Stimulated activated CD8-positive, alpha-beta memory T cell treated with anti-CD3 and anti-CD28 coated beads, Interleukin-4, amount 100 ng/mL, for 4 hours (primary cell): ENCODE data around the gene KCNN4.

ENCODE experiments used
- DNase-seq, 2 donors: peaks; one replicate each; pipeline ENCODE4 v3.0.0-alpha.2; 2020; ENCODE audit warnings: low read depth in 2 of 2, low spot score in 1 of 2

Gene KCNN4

DNA sequence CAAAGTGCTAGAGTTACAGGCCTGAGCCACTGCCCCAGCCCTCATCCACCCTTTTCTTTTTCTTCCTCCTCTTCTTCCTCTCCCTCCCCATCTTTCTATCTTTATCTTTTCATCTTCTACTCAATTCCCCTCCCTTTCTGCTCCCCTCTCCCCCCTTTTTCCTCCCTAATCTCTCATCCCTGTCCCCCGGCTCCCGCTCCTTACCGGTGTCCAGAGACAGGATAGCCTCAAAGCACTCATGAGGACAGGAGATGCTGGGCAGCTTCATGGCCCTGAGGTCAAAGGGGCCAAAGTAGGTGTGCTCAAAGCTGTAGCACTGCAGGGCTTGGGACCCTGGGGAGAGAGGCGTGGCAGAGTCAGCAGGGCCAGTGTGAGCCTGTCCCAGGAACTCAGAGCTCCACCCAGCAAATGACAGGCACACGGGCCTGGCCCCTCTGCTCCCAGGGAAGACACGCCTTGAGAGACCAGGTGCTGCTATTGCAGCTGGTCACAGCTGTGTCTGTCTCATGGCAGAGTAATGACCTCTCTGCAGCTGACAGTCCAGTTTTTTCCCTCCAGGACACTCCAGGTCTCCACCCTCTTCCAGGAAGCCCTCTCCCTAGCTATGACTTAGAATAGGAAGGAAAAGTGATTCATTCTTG, 18.8 kb upstream of the KCNN4 start:
- no peak for DNase-seq

DNA sequence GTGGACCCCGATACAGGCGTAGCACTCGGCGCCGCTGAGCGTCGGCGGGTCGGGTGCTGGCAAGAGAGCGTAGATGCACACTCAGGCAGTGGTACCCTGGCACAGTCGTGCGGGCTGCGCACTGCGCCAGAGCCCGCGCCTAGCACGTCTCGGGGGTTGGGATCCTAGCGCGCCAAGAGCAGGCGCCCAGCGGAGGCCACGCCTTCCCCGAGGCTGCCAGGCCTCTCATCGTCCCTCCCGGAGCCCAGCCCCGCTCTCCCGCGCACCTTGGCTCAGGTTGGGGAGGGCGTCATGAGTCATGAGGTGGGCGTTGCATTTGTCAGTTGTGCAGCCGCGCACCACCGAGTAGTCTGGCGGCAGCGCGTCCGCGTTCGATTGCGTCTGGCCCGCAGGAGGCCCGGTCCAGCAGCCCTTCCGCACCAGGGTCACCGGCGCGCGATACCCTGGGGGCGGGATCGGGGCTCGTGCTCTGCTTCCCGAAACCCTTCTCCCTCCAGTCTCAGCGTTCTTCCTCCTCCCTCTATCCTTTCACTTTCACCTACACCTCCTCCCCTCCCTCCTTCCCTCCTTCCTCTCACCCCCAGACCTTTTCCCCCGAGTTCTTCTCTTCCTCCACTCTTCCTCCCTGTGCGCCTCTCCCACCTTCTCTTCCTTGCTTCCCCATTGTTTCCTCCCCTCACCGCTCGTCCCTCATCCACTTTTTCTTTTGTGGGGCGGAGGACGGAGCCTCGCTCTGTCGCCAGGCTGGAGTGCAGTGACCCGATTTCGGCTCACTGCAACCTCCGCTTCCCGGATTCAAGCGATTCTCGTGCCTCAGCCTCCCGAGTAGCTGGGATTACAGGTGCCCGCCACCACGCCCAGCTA, 18.0 kb upstream of the KCNN4 start:
- peak; percentile 49 to 73 for DNase-seq

DNA sequence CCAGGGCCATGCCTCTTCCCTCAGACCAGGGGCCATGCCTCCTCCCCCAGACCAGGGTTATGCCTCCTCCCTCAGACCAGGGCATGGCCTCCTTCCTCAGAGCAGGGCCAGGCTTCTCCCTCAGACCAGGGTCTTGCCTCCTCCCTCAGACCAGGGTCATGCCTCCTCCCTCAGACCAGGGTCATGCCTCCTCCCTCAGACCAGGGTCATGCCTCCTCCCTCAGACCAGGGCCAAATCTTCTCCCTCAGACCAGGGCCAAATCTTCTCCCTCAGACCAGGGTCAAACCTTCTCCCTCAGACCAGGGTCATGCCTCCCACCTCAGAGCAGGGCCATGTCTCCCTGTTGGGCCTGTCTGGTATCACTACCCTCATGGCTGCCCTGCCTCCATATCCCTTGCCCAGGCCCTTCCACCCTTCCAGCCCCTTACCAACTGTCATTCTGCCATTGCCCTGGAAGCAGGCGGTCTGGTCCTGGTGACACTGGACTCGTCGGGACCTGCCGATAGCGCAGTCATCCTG, 17.3 kb upstream of the KCNN4 start:
- no peak for DNase-seq

DNA sequence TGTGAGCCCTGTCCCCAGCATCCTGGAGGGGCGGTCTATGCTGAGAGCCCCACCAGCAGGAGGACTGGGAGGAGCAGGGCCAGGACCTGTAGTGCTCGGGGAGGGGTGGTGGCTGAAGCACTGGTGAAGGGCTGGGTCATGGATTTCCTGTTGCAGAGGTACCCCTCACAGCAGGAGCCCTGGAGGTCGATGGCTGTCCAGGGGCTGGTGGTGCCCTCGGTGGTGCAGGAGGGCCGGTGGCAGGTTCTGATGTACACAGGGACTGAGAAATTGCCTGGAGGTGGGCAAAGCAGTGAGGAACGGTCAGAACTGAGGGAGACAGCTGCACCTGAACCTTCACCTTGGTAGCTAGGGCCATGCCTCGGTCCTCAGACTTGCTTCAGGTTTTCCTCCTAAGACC, 16.8 kb upstream of the KCNN4 start:
- no peak for DNase-seq

DNA sequence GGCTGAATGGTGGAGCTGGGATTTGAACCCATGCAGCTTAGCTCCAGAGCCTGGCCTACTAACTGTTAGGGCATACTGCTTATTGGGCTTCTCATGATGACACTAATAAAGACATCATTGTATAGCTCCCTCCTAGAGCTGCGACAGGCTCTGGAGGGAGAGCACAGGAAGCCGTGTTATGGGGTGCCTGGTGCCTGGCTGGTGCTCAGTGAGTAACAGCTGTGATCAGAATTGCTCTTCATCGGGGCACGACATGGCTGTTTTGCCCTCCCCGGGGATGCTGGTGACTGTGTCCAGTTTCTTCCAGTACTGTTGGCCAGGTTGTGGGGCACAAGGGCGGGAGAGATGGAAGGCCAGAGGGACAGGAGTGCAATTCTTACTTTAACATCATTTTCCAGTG, 16.3 kb upstream of the KCNN4 start:
- no peak for DNase-seq

DNA sequence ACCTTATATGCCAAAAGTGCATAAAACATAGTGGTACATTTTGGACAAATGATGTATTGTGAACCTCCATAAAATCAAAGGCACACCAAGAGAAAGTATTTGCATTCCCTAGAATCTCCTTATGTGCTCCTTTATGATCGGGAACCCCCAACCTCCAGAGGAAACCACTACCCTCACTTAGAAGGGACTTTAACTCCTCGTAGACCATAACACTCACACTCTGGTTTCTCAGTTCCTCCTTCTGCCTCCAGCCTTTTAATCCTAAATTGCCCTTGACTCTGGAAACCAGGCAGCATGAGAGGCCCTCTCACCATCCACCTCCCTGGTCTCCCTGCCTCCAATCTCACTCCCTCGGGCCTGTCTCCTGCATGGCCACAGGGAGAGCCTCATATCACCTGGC, 9.8 kb upstream of the KCNN4 start:
- no peak for DNase-seq

DNA sequence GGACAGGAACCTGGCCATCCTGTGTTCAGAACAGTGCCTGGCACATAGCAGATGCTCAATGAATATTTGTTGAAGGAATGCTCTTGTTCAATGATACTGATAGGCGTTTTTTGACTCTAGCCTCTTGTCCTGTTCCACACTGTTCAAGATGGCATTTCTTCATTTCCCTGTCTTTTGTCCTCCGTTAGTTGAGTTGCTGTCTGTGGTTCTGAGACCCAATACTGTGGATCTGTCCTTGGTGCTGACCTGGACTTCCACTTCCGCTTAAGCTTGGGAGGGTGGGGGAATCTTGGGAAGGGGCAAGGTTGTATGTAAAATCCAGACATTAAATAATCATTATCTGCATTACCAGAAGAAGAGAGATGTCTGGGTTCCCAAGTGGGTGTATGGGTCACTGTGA, 8.3 kb upstream of the KCNN4 start:
- no peak for DNase-seq

DNA sequence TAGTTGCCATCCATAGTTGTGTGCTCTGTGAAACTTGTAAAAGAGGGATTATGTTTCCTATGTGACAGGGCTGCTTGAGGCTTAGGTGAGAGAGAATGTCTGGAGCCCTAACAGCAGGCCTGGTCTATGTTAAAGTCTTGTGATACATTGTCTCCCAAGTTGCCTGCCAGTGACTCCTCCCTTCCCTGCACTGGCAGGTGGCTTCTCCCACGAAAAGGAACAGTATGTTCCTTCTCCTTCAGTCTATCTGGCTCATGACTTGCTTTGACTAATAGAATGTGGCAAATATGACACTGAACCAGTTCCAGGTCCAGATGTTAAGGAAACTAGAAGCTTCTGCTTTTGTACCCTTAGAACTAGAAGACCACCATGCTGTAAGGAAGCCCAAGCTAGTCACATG, 5.9 kb upstream of the KCNN4 start:
- no peak for DNase-seq

DNA sequence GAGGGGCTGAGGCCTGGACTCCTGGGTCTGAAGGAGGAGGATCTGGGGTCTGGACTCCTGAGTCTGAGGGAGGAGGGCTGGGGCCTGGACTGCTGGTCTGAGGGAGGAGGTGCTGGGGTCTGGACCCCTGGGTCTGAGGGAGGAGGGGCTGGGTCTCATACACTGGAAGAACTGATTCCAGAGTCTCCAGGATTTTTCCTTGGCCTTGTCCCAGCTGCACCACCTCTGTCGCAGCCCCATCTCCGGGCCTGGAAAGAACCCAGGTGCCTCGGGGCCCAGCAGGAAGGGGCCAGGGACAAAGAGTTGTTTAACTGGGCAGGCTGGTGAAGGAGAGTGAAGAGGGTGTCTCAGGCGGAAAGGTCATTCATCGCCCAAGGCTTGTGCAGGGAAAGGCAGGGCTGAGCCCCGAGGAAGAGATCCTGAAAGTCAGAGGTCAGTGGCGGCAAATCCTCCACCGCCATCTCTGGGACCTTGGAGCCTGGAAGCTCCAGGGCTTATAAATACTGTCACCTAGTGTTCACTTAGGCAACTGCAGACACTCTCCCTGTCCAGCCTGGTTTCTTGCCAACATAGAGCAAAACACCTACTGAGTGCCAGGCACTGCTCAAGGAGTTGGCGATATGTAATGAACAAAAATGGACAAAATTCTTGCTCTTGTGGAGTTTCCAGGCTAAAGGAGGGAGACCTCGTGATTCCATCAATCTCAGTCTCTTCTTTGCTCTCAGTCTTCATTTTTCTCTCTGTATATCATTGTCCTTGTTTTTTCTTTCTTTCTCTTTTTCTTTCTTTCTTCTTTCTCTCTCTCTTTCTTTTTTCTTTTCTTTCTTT, 4.4 kb upstream of the KCNN4 start:
- peak in 1 of 2 donors; percentile 7 for DNase-seq

DNA sequence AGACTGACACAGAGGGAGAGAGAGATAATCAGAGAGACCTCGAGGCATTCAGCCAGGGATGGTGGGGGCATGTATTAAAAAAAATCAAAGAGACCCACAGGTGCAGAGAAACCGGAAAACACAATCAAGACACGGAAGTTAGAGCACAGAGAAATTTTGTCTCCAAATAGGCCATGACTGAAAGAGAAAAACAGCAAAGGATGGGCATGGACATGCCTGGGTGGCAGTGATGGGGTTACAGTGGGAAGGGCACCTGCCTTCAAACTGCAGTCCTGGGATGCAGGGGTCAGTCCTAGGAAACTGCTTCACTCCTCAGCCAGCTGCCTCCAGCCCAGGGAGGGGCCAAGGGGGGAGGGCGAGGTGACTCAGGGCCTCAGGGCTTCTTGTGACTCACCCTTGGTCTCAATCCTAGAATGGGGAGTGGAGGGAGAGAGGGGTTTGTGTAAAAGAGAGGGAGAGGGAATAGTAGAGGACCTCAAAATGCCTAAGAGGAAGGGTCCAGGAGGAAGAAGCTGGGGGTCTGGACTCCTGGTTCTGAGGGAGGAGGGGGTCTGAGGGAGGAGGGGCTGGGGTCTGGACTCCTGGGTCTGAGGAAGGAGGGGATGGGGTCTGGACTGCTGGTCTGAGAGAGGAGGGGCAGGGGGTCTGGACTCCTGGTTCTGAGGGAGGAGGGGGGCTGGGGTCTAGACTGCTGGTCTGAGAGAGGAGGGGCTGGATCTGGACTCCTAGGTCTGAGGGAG, 3.6 kb upstream of the KCNN4 start:
- DNase-seq = peak in 1 of 2 donors; percentile 27

DNA sequence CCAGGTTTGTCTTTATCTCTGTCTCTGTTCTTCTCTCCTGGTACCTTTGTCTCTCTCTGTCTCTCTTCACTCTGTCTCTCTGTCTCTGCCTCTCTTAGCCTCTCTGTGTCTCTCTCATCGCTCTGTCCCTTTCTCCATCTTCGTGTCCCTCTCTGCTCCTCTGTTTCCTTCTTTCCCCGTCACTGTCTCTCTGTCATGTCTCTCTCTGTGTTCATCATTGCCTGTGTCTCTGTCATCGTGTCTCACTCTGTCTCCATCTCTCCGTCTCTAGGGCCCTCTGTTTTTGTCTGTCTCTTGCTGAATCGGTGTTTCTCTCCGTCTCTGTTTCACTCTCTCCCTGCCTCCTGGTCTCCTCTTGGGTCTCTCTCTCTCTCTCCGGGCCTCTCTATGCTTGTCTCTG, 2.9 kb upstream of the KCNN4 start:
- DNase-seq = no peak

DNA sequence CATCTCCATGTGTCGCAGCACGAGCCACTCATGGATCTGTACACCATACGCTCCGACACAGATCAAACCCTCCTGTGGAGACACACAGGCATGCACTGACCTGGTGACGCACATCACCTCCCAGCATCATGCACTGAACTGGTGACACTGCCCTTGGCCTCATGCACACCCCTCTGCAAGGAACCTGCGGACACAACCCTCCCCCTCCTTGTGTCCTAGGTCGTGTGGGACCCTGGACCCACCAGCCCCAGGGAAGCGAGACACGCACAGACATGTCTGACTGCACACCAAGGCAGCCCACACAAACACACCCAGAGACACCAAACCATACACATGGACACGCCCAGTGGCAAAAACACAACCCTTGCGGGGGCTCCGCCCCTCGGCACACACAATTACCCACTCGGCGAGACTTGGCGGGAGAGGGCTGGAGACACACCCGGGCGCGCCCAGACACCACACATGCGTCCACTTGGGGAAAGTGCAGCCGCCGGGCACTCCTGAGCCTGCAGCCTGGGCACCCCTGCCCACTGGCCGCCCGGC, 2.0 kb upstream of the KCNN4 start:
- DNase-seq = no peak

DNA sequence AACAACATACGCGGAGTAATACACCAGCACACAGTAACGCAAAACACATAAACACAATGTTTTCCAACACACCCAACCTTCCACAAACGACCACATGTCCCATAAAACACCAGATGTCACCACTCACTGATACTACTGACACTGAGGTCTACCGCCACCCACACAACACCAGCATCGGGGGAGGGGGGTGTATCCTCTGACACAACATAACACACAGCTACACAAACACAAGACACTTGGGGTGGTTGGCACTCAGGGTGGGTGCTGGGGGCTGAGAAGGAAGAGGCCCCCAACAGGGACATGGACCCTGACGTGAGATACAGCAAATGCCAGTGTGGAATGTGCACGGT, 1.5 kb upstream of the KCNN4 start:
- no peak for DNase-seq

DNA sequence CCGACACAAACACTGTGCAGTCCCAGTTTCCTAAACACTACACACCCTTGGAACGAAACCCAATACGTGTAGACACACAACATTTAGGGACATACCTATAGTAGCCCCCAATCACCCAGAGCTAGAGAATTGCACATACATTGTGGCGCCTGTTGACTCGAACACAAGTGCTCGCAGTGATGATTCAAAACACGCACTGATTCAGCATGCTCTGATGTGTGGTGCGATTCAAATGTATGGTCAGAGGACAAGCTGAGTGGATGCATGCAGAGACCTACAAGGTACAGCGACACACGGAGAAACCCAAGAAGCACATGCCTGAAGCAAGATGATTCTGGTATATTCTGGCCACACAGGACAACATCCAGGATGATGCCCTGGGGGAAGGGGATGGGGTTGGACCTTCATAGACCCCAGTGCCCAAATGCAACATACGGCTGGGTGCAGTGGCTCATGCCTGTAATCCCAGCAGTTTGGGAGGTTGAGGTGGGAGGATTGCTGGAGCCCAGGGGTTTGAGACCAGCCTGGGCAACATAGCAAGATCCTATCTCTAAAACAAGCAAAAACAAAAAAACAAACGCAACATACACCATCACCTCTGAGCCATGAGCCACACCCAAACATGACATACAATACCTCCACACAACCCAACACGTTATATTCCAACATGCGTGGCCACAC, 997 bp upstream of the KCNN4 start:
- no peak for DNase-seq

DNA sequence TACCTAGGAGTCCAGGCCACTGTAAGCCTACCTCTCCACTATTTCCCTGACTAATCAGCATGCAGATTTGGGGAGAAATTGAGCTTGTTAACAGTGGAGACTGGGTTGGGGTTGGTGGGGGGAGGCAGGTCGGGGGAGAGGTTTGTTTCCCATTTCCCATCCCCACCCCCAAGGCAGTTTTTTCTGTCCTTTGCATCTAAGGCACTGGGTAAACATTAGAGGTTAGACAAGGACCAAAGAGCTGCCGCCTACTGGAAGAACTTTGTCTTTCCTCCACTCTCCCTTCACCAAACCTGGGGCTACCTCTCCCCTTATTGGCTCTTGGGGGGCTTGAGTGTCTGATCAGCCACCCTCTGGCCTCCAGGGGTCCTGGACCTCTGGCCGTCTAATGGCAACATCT, 953 bp downstream of the KCNN4 start:
- DNase-seq = no peak

DNA sequence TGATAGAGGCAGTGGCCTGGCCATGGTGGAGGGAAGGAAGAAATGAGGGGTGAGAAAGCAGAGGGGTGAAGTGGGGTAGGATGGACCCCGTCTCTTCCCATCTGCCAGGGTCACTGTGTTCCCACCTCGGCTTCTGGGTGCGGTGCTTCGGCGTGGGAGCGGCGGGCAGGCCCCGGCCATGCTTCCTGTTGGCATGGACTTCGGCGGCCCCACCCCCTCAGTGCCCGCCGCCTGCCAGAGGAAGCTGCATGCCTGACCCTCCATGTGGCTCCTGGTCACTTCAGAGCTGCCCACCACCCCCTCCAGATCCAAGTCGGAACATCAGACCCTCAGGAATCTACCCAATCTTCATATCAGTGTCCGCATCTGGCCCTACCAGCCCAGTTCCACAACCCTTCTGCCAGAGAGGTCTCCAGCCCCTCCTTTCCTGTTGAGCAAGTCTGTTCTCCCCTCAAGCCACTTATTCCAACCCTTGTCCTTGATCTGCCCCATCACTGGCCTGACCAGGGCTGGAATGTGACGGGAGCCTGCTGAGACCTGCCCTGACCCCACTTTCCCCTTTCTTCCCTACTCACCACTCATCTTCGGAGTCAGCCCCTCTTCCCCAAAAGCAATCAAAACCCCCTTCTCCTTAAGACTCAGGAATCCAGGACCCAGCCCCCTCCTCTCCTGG, 1.5 kb downstream of the KCNN4 start:
- DNase-seq = no peak

DNA sequence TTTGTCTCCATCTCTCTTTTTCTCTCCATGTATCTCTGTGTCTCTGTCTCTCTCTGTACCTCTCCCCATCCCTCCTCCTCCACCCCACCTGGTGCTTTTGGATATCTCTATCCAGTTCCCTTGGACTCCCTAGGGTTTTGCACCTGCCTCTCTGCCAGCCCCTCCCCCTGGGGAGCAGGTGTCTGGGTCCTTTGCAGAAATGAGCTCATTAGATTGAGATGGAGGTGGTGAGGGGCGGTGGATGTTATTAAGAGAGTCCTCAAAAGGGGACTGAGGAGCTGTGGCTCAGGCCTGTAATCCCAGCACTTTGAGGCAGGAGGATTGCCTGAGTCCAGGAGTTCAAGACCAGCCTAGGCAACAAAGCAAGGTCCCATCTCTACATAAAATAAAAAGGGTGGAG, 2.1 kb downstream of the KCNN4 start:
- no peak for DNase-seq

DNA sequence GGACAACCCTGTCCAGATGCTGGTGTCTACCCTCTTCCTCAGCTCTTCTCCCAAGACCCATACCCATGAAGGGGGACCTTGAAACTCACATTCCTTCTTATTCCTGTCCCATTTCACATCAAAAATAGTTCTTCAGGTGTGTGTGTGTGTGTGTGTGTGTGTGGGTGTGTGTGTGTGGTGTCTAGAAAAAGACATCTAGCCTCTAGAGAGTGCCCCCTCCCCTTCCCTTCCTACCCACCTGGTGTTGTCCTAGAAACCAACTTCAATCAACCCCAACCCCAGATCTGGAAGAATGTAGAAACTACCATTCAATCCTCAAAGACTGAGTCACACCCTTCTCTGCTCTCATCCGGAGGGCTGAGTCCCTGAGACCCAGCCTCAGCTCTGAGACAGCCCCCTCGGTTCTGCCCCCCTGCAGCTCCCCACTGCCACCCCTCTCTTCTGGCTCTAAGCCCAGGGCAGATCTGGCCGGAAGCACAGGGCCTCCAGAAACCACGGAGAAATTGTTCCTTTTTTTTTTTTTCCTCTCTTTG, 3.5 kb downstream of the KCNN4 start:
- no peak for DNase-seq

DNA sequence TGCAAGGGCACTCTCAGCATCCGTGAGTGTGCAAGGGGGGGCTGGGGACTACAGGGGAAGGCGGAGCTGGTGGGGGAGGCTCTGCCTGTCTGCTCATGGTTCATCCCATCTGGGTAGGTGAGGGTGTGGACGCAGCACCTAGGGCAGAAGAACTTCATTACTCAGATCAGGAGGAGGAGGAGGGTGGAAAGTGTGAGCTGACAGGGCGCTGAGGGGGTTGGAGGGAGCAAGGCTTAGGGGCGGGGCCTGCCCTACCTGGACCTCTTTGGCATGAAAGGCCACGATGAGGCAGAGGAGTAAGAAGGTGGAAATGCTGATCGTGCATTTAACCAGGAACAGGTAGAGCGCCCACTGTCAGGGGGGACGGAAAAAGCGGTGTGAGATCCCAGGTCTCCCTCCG, 4.5 kb downstream of the KCNN4 start:
- DNase-seq = no peak
